Epidermal melanocyte (primary cell): ENCODE results near the gene GET4.
"Not testable (repeated sequence)": the region's sequence is repeated elsewhere in the genome, so short reads cannot be mapped to it uniquely, and the experiment has no call there.

Experiments
- DNase-seq: peaks from one replicate; pipeline ENCODE4 v3.0.0; 2011; ENCODE audit warnings: low spot score; ENCODE audit not compliant: insufficient read length

The GET4 gene

DNA sequence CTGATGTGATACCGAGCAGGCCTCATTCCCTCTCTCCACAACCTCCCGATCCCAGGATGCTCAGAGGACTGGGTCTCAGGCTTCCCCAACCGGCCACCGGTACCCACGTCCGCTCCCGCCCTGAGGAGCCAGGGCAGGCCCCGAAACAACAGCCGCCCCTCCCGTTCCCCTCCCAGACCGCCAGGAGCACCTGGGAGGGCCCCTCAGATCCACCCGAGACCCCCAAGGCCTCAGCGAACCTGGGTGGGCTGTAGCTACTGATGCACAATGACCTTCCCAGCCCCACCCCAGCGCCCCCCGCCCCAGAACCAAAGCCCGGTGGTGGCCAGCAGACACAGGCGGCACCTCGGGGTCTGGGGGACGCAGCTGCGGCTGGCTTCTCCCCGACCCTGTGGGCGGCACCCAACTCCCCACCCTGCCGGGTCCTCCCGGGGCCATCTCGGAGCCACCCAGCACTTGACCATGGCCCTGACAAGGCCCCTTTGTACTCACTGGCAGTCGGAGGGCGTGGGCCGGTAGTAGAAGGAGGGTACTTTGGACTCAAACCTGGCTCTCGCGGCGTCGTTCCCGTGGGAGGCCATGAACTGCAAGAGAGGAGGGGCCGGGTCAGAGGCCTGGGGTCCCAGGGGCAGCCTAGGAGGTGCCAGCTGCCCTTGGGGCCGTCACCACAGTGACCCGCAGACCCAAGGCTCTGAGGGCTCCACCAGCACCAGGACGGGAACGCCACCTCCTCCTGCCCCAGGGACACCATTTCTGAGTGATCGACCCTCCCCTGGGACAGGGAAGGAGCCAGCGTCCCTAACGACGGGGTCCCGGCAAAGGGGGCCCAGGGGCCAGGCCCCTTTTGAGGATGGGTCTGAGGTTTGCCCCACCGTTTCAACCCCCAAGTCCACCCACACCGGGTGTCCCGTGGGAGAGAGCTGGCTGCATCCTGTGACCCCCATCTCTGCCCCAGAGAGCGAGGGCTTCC is 50.0 kb downstream of the GET4 start:
- DNase-seq = no peak

- no peak for DNase-seq
These were observed 50.8 kb downstream of the GET4 start for GRCh38 chr7:927031-927671.

GRCh38 chr7:929311-929711 is 53.0 kb downstream of the GET4 start:
- no peak for DNase-seq

DNA sequence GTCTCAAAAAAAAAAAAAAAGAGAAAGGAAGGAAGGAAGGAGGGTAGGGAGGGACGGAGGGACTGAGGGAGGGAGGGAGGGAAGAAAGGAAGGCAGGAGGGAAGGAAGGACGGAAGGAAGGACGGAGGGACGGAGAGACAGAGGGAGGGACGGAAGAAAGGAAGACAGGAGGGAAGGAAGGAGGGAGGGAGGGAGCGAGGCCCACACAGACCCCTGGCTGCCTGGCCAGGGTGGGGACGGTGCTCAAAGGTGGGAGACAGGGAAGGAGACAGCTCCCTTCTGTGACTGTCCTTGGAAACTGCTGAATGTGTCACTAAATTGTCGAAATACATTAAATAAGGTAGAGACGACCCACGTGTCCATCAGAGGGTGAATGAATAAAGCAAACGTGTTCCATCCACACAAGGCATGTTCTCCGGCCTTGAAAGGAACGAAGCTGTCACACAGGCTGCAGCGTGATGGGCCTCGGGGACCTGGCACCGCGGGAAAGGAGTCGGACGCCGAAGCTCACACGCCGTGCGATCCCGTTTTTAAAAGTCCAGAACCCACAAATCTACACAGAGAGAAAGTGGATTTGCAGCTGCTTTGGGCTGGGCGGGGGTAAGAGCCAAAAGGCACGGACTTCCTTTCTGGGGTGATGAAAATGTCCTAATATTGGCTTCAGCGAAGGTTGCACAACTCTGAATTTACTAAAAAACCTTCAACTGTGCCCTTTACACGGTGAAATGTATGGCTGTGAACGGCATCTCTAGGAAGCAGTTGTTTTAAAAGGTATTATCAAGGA is 54.8 kb downstream of the GET4 start:
- no peak for DNase-seq

DNA sequence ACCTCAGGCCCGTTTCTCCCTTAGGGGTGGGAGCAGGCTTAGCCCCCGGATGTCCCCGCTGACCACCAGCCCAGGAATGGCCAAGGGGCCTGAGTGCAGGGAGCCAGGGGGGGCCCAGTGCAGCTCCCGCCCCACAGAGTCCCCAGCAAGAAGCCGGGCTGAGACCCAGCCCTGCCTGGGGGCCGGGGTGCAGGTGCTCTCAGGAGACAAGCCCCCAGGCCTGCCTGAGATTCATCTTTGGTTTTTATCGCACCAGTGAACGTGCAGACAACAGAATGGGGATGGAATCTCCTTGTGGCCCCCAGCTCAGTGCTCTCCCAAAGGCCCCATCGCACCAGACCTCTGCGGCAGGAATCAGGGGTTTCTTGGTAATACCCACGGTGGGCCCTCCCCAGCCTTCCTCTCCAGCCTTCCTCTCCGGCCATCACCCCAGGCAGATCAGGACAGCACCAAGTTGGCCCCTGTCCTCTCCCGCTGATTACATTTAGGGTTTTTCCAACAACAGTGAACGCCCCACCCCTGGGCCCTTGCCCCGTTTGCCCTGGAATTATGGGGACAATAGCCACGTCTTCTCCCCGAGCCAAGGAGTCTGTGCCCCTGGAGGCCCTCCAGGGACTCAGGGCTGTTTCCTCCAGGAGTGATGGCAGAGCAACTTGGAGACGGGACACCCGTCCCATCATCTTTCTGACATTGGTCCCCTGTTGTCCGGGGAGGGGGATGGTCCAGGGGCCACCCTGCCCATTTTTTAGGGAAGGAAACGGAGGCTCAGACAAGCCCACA is 55.7 kb downstream of the GET4 start:
- DNase-seq = no peak

GRCh38 chr7:932651-932975 is 56.3 kb downstream of the GET4 start:
- DNase-seq = no peak

- no peak for DNase-seq
These were observed 58.3 kb downstream of the GET4 start for GRCh38 chr7:934469-935163.

DNA sequence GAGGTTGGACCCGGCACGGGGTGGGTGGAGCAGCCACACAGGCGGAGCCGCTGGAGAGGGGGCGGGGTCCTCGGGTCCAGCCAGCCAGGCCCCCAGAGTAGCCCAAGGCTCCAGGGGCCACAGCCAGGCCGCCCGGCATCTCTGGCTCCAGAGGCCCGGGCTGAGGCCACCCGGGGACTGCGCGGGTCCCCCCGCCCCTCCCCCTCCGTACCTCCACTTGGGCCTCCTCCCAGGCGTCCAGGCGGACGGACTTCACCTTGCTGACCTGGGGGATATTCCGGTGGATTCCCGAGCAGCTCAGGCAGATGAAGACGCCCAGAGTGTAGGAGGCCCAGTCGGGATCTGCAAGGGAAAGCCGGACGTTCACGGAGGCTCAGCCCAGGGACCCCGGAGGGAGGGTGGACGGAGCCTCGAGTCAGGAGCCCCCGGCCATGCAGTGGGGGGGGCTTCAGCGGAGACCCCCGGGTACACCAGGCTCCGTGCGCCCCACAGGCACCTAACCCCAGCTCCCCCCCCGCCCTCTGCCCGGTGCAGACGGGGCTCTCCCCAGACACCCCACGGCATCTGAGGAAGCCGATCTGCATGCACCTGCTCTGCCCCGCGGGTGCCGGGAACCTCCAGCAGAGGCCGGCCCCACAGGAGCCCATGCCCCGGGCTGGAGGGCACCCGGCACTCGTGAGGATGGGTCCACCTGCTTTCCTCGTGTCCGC is 59.0 kb downstream of the GET4 start:
- DNase-seq = no peak

- DNase-seq = no peak
These were observed 59.6 kb downstream of the GET4 start for GRCh38 chr7:935874-936385.

DNA sequence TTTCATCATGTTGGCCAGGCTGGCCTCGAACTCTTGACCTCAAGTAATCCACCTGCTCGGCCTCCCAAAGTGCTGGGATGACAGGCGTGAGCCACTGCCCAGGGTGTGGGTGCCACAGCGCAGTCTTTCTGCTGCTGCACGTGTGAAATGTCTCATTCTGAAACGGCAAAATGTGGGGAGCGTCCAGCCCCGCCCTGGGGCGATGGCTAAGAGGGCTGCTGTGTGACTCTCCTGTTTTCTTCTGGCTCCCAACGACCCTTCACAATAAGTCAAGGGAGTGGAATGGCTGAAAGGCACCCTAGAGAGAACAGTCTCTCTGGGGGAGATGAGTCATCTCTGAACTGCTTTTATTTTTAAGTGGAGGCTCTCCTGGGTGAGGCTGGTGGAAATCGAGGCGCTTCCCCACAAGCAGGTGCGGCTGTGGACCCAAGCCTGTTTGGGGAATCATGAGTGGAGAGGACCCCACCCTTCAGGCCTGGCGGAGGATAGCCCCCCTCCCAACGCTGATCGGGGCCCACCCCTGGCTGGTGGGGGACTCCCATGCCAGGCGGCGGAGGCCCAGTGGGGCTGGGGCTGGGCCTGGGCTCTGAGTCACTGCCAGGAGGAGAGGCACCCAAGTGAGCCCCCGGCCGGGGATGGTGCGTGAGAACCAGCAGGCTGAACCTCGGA is 60.2 kb downstream of the GET4 start:
- DNase-seq = no peak

DNA sequence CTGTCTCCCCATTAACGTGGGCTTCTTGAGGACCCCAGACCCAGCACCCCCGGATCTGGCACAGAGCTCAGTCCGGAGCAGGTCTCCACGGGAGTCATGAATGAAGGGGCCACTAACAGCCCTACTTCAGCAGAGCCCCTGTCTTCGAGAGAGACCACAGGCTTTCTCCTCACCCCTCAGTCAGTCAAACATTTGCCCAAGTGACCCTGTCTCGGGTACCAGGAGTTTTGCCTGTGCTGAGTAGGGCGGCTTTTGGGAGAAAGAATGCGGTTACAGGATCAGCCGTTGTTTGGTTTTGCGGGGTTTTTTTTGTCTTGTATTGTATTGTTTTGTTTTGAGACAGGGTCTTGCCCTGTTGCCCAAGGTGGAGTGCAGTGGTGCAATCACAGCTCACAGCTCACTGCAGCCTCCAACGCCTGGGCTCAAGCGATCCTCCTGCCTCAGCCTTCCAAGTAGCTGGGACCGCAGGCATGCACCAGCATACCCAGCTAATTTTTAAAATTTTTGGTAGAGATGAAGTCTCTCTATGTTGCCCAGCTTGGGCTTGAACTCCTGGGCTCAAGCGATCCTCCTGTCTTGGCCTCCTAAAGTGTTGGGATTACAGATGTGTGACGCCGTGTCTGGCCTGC is 61.6 kb downstream of the GET4 start:
- DNase-seq = no peak

- no peak for DNase-seq
These were observed 62.3 kb downstream of the GET4 start for GRCh38 chr7:938546-939185.

GRCh38 chr7:939843-940242 is 63.5 kb downstream of the GET4 start:
- no peak for DNase-seq

DNA sequence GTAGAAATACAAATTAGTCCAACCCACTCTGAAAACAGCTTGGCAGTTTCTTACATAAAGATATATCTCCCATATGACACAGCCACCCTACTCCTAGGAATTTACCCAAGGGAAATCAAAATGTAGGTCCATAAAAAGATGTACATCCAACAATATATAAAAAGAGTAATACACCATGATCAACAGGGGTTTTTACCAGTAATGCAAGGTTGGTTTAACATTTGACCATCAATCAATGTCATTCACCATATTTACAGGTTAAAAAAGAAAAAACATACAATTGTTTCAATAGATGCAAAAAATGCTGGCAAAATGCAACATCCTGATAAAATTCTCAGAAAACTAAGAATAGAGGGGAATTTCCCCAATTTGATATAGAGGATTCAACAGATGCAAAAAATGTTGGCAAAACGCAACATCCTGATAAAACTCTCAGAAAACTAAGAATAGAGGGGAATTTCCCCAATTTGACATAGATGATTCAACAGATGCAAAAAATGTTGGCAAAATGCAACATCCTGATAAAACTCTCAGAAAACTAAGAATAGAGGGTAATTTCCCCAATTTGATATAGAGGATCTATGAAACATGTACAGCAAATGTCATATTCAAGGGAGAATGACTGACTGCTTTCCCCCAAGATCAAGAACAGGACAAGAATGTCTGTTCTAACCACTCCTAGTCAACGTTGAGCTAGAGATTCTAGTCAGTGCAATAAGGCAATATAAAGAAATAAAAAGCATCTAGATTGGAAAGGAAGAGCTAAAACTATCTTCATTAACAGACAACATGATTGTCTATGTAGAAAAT is 64.5 kb downstream of the GET4 start:
- no peak for DNase-seq

- DNase-seq = not testable (repeated sequence)
These were observed 67.4 kb downstream of the GET4 start for GRCh38 chr7:943793-944192.

GRCh38 chr7:944744-945143 is 68.4 kb downstream of the GET4 start:
- no peak for DNase-seq

DNA sequence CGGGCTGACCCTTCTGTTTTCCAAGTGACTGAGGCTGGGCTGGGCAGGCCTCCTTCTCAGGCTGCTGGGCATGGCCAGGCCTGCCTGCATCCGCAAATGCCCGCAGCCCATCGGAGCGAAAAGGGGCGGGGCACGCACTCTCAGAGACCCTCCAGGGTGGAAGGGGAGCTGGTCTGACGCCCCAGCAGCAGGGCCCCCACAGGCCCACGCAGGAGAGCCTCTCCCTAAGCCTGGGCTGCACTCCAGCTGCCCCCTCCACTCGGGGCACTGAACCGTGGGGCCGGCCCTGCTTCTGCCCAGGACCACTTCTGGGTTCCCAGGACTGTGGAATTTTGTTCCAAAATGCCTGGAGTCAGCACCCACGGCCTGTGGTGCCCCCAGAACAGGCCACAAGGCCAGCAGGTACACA is 68.8 kb downstream of the GET4 start:
- no peak for DNase-seq
